ENCODE data around the gene AIG1.

Gene AIG1

GRCh38 chr6:143160439-143161220 lies 99.9 kb downstream of the AIG1 start:
- H3K4me1 ChIP-seq (ENCODE audit: insufficient read depth, low read length, severe bottlenecking) = no peaks in the 10 kb centered on the region
- TF ChIP-seq CTCF (IDR thresholded peaks at IDR 0.05; ENCODE audit: low read length) = no peak
- no peak for TF ChIP-seq EZH2 (IDR thresholded peaks at IDR 0.05; ENCODE audit: borderline replicate concordance, low read length)

GRCh38 chr6:143163621-143164020 lies 102.9 kb downstream of the AIG1 start:
- Histone ChIP-seq H3K79me2 (ENCODE audit: insufficient read depth, low read length) (no peaks in the 10 kb centered on the region), H3K27me3 (ENCODE audit: insufficient read depth, low read length) (no peaks in the 10 kb centered on the region), H3K9me2 (ENCODE audit: low read depth, low read length) (no peaks in the 10 kb centered on the region), H3K9ac (ENCODE audit: low read length) (no peak overlapping the region), H3K4me3 (ENCODE audit: low read depth, low read length, poor library complexity, severe bottlenecking) (no peak overlapping the region), H3K4me1 (ENCODE audit: insufficient read depth, low read length, severe bottlenecking) (no peaks in the 10 kb centered on the region), H3F3A (ENCODE audit: insufficient read depth, low read length) (no peaks in the 10 kb centered on the region), H3K36me3 (ENCODE audit: insufficient read depth, low read length) (no peaks in the 10 kb centered on the region), H3K27ac (ENCODE audit: low read depth, low read length, poor library complexity, severe bottlenecking) (no peak overlapping the region), H4K20me1 (ENCODE audit: insufficient read depth, low read length) (no peaks in the 10 kb centered on the region), H3K4me2 (ENCODE audit: low read length) (no peak overlapping the region), H2AFZ (ENCODE audit: low read length) (no peak overlapping the region), H3K9me3 (ENCODE audit: low read length) (no peaks in the 10 kb centered on the region)
- no peak for TF ChIP-seq CTCF (IDR thresholded peaks at IDR 0.05; ENCODE audit: low read length)
- TF ChIP-seq EZH2 (IDR thresholded peaks at IDR 0.05; ENCODE audit: borderline replicate concordance, low read length) = no peak

More at GRCh38 chr6:143160439-143161220, 99.9 kb downstream of the AIG1 start:
- H3K9me2 ChIP-seq (ENCODE audit: low read depth, low read length) = no peaks in the 10 kb centered on the region
- no peaks in the 10 kb centered on the region for H3K9me3 ChIP-seq (ENCODE audit: low read length)
- H3K4me3 ChIP-seq (ENCODE audit: low read depth, low read length, poor library complexity, severe bottlenecking) = no peak overlapping the region
- no peak overlapping the region for H3K27ac ChIP-seq (ENCODE audit: low read depth, low read length, poor library complexity, severe bottlenecking)
- H3F3A ChIP-seq (ENCODE audit: insufficient read depth, low read length) = no peaks in the 10 kb centered on the region
- no peak overlapping the region for H3K9ac ChIP-seq (ENCODE audit: low read length)
- H3K4me2 ChIP-seq (ENCODE audit: low read length) = no peak overlapping the region
- no peak overlapping the region for H2AFZ ChIP-seq (ENCODE audit: low read length)
- H3K27me3 ChIP-seq (ENCODE audit: insufficient read depth, low read length) = no peaks in the 10 kb centered on the region
- H3K79me2 ChIP-seq (ENCODE audit: insufficient read depth, low read length) = no peaks in the 10 kb centered on the region
- no peaks in the 10 kb centered on the region for H3K36me3 ChIP-seq (ENCODE audit: insufficient read depth, low read length)
- no peaks in the 10 kb centered on the region for H4K20me1 ChIP-seq (ENCODE audit: insufficient read depth, low read length)

- Histone ChIP-seq H3K9me2 (ENCODE audit: low read depth, low read length) (no peaks in the 10 kb centered on the region), H4K20me1 (ENCODE audit: insufficient read depth, low read length) (no peaks in the 10 kb centered on the region), H3K4me1 (ENCODE audit: insufficient read depth, low read length, severe bottlenecking) (no peaks in the 10 kb centered on the region), H3K79me2 (ENCODE audit: insufficient read depth, low read length) (no peaks in the 10 kb centered on the region), H3F3A (ENCODE audit: insufficient read depth, low read length) (no peaks in the 10 kb centered on the region), H2AFZ (ENCODE audit: low read length) (no peak overlapping the region), H3K27me3 (ENCODE audit: insufficient read depth, low read length) (no peaks in the 10 kb centered on the region), H3K27ac (ENCODE audit: low read depth, low read length, poor library complexity, severe bottlenecking) (no peak overlapping the region), H3K9ac (ENCODE audit: low read length) (no peak overlapping the region), H3K4me3 (ENCODE audit: low read depth, low read length, poor library complexity, severe bottlenecking) (no peak overlapping the region), H3K9me3 (ENCODE audit: low read length) (no peaks in the 10 kb centered on the region), H3K4me2 (ENCODE audit: low read length) (no peak overlapping the region), H3K36me3 (ENCODE audit: insufficient read depth, low read length) (no peaks in the 10 kb centered on the region)
- TF ChIP-seq EZH2 (IDR thresholded peaks at IDR 0.05; ENCODE audit: borderline replicate concordance, low read length) (no peak), CTCF (IDR thresholded peaks at IDR 0.05; ENCODE audit: low read length) (no peak)
Measured at GRCh38 chr6:143164565-143165105, 103.9 kb downstream of the AIG1 start.

Measured in OCI-LY1 (cell line).